Measurements from ENCODE around the gene ANKAR. TPM values are rescaled to one million over a fixed set of nuclear protein-coding genes. Genes with fewer than 3 reads are reported as not detected.

The ANKAR gene, protein sequence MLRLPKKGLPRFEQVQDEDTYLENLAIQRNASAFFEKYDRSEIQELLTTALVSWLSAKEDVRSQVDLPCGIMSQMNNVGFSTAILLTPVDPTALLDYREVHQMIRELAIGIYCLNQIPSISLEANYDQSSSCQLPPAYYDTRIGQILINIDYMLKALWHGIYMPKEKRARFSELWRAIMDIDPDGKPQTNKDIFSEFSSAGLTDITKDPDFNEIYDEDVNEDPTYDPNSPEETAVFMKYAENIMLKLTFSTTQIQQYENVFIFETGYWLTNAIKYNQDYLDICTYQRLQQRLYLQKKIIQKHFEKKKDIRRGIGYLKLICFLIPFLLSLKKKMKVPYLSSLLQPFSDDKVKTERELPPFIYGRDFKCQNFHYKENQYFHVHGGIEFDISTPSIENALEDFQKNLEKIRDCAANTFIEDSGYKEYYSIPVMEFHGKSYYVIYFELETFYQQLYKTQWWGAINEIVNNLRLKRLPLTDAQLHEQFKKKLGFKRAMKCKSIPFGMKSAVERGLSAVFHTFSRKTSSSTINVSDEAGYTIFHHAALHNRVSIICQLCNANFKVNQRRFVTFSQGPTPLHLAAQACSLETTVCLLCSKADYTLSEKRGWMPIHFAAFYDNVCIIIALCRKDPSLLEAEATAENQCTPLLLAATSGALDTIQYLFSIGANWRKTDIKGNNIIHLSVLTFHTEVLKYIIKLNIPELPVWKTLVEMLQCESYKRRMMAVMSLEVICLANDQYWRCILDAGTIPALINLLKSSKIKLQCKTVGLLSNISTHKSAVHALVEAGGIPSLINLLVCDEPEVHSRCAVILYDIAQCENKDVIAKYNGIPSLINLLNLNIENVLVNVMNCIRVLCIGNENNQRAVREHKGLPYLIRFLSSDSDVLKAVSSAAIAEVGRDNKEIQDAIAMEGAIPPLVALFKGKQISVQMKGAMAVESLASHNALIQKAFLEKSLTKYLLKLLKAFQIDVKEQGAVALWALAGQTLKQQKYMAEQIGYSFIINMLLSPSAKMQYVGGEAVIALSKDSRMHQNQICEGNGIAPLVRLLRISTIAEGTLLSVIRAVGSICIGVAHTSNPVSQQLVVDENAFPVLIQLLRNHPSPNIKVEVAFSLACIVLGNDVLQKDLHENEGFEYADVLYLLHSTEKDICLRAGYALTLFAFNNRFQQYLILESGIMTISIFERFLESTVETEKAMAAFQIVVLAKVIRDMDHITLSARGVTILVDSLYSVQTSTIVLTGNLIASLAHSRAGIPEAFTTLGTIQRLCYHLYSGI (N-terminal part only)
- total RNA-seq = 4.2 and 5.0 TPM in 2 replicates

GRCh38 chr2:189674374-189675112 is at the start of gene ANKAR:
ANKAR (plus strand) TSS chr2:189674670; CDS start chr2:189676491, 1,821 bp downstream.

GRCh38 chr2:189661148-189661956 is 13.1 kb upstream of the ANKAR start, which contains the start of gene ASNSD1:
ASNSD1 (plus strand) TSS chr2:189661459; CDS start chr2:189666133, 4,674 bp downstream.

Other genes starting within 250 kb of the ANKAR start
- 42.5 and 59.9 TPM in 2 replicates for gene WDR75, start 233.2 kb upstream of the ANKAR start, total RNA-seq
- 8.2 and 20.2 TPM in 2 replicates for gene SLC40A1, start 93.9 kb upstream of the ANKAR start, total RNA-seq
- 62.7 and 64.5 TPM in 2 replicates for gene ASNSD1, start 13.2 kb upstream of the ANKAR start, total RNA-seq
- 9.9 and 11.3 TPM in 2 replicates for gene OSGEPL1, start 88.1 kb downstream of the ANKAR start, total RNA-seq
- gene ORMDL1, start 109.7 kb downstream of the ANKAR start, total RNA-seq = 60.5 and 80.5 TPM in 2 replicates
- gene PMS1, start 109.8 kb downstream of the ANKAR start, total RNA-seq = 30.5 and 33.3 TPM in 2 replicates